Smooth muscle cell (in vitro differentiated cells): Measurements from ENCODE around the gene PRMT5. TPM values are rescaled to one million over a fixed set of nuclear protein-coding genes. Genes with fewer than 3 reads are reported as not detected.

Experiments used
- DNase-seq: peaks from one replicate; lab custom pipeline; 2025; ENCODE audit not compliant: unreplicated experiment; lab: John Stamatoyannopoulos, UW
- H2AFZ ChIP-seq: fragments of 200-600 bp; sonication (generic); 2 replicates; pipeline ENCODE4 v1.6.0; 2016; ENCODE audit warnings: antibody characterized with exemption, low read depth, mild to moderate bottlenecking
- H3F3A ChIP-seq: fragments of 200-600 bp; sonication (generic); 2 replicates; pipeline ENCODE4 v1.6.0; 2017; ENCODE audit warnings: antibody characterized with exemption, low read depth
- H3K27ac ChIP-seq: fragments of 200-600 bp; sonication (generic); 2 replicates; pipeline ENCODE4 v1.5.1; 2016; ENCODE audit warnings: low read depth, mild to moderate bottlenecking
- H3K27me3 ChIP-seq: fragments of 200-600 bp; sonication (generic); 2 replicates; pipeline ENCODE4 v1.6.1; 2016; ENCODE audit warnings: low read depth, mild to moderate bottlenecking
- H3K36me3 ChIP-seq: fragments of 200-600 bp; sonication (generic); 2 replicates; pipeline ENCODE4 v1.5.1; 2016; ENCODE audit warnings: low read depth
- H3K4me1 ChIP-seq: fragments of 200-600 bp; sonication (generic); 2 replicates; pipeline ENCODE4 v1.5.1; 2016; ENCODE audit warnings: low read depth
- H3K4me2 ChIP-seq: fragments of 200-600 bp; sonication (generic); 2 replicates; pipeline ENCODE4 v1.6.0; 2016; ENCODE audit warnings: mild to moderate bottlenecking
- H3K4me3 ChIP-seq: fragments of 200-600 bp; sonication (generic); 2 replicates; pipeline ENCODE4 v1.5.1; 2016; ENCODE audit warnings: mild to moderate bottlenecking
- H3K79me2 ChIP-seq: fragments of 200-600 bp; sonication (generic); 2 replicates; pipeline ENCODE4 v1.6.0; 2016; ENCODE audit warnings: low read depth, mild to moderate bottlenecking
- H3K9ac ChIP-seq: fragments of 200-600 bp; sonication (generic); 2 replicates; pipeline ENCODE4 v1.6.0; 2016; ENCODE audit warnings: low read depth
- H3K9me3 ChIP-seq: fragments of 200-600 bp; sonication (generic); replicated peaks from 2 replicates; pipeline ENCODE4 v1.5.1; 2016; ENCODE audit warnings: low read depth
- H4K20me1 ChIP-seq: fragments of 200-600 bp; sonication (generic); 2 replicates; pipeline ENCODE4 v1.6.0; 2016; ENCODE audit warnings: low read depth
- CTCF ChIP-seq: fragments of 200-600 bp; sonication (generic); IDR thresholded peaks from 2 replicates; pipeline ENCODE4 v1.5.1; 2017; ENCODE audit warnings: borderline replicate concordance, mild to moderate bottlenecking, antibody characterized with exemption; ENCODE audit not compliant: insufficient read depth, poor library complexity, severe bottlenecking
- WGBS: methylation state at CpG from one replicate; pipeline ENCODE4 v1.1.7; 2016; ENCODE audit warnings: low lambda C conversion rate; 5-methylcytosine and 5-hydroxymethylcytosine counted together
- polyA plus RNA-seq: library from polyadenylated mRNA; unstranded; fragments of >200 nt; fragmentation: Nextera tagmentation; extraction: Ambion mirVana; gene quantifications from 2 replicates; pipeline ENCODE4 v1.2.1, GENCODE V29; 2016
- total RNA-seq: library from RNA; depleted of rRNA; stranded (reverse); fragments of >200 nt; gene quantifications from 2 replicates; pipeline ENCODE4 v1.2.3, GENCODE V29; 2014

The PRMT5 gene
- total and polyA plus RNA-seq, 2 experiments from 2014 or later = 50.3 to 80.0 TPM

- Histone ChIP-seq H2AFZ (no peak overlapping the region), H3K27ac (no peak overlapping the region), H3K79me2 (no peaks in the 10 kb centered on the region), H3F3A (peaks cover 10% of the 10 kb centered on the region), H3K4me2 (peak overlapping the region; percentile 89), H3K4me1 (peaks cover 21% of the 10 kb centered on the region), H3K9me3 (no peaks in the 10 kb centered on the region), H3K36me3 (no peaks in the 10 kb centered on the region), H4K20me1 (no peaks in the 10 kb centered on the region), H3K27me3 (no peaks in the 10 kb centered on the region), H3K9ac (no peak overlapping the region), H3K4me3 (no peak overlapping the region)
- 94% methylated on average over 21 of the region's 21 CpGs for WGBS
- no peak for DNase-seq
- no peak for TF ChIP-seq CTCF
These were observed 43.2 kb downstream of the PRMT5 start for GRCh38 chr14:22885975-22886374.

- no peaks in the 10 kb centered on the region for H3K79me2 ChIP-seq
- peaks cover 21% of the 10 kb centered on the region for H3K4me1 ChIP-seq
- no peak overlapping the region for H3K9ac ChIP-seq
- no peaks in the 10 kb centered on the region for H3K36me3 ChIP-seq
- no peak overlapping the region for H2AFZ ChIP-seq
- no peak for TF ChIP-seq CTCF
- peaks cover 10% of the 10 kb centered on the region for H3F3A ChIP-seq
- H3K9me3 ChIP-seq = no peaks in the 10 kb centered on the region
- H3K27me3 ChIP-seq = no peaks in the 10 kb centered on the region
- no peak for DNase-seq
- no peak overlapping the region for H3K4me2 ChIP-seq
- 92% methylated on average over 11 of the region's 11 CpGs for WGBS
- H4K20me1 ChIP-seq = no peaks in the 10 kb centered on the region
- H3K27ac ChIP-seq = no peak overlapping the region
- no peak overlapping the region for H3K4me3 ChIP-seq
These were observed 44.2 kb downstream of the PRMT5 start for GRCh38 chr14:22884738-22885523.

- TF ChIP-seq CTCF = no peak
- no peaks in the 10 kb centered on the region for H3K79me2 ChIP-seq
- peaks cover 21% of the 10 kb centered on the region for H3K4me1 ChIP-seq
- no peaks in the 10 kb centered on the region for H3K27me3 ChIP-seq
- no peaks in the 10 kb centered on the region for H3K9me3 ChIP-seq
- no peak overlapping the region for H3K4me3 ChIP-seq
- H3K9ac ChIP-seq = no peak overlapping the region
- H3K27ac ChIP-seq = no peak overlapping the region
- no peak for DNase-seq
- H3K4me2 ChIP-seq = no peak overlapping the region
- H2AFZ ChIP-seq = no peak overlapping the region
- peaks cover 10% of the 10 kb centered on the region for H3F3A ChIP-seq
- 86% methylated on average over 7 of the region's 7 CpGs for WGBS
- no peaks in the 10 kb centered on the region for H3K36me3 ChIP-seq
- no peaks in the 10 kb centered on the region for H4K20me1 ChIP-seq
These were observed 45.0 kb downstream of the PRMT5 start for GRCh38 chr14:22884076-22884737.
